Panc1 (cell line): ENCODE results near the gene NR2E1. TPM values are rescaled to one million over a fixed set of nuclear protein-coding genes. Genes with fewer than 3 reads are reported as not detected.

ENCODE experiments used
- ATAC-seq: fragments of 200-7000 bp; cut with Tn5 transposase; 2 replicates; pipeline ENCODE4 v1.9.1; 2020; ENCODE audit warnings: mild to moderate bottlenecking, moderate library complexity
- BruUV-seq: library from RNA; stranded (reverse); fragments of 400-500 nt; replicated peaks from 2 replicates; lab custom pipeline; 2021; lab: Mats Ljungman, UMichigan
- CTCF ChIA-PET: fragments of 300-600 bp; sonication (Branson Sonifier 250); formaldehyde crosslinking; loops from one replicate; lab custom pipeline; 2022; ENCODE audit warnings: antibody characterized with exemption; lab: Charles Lee
- POLR2A ChIA-PET: fragments of 300-600 bp; sonication (Branson Sonifier 250); formaldehyde crosslinking; loops from one replicate; lab custom pipeline; 2022; ENCODE audit warnings: antibody characterized with exemption; lab: Charles Lee
- DNase-seq: peaks from one replicate; pipeline ENCODE4 v3.0.0-alpha.2; 2010; ENCODE audit warnings: low read depth, low spot score
- H3K27ac ChIP-seq: 2 replicates; pipeline ENCODE4 v1.5.1; 2011; ENCODE audit warnings: mild to moderate bottlenecking, low read length, inconsistent platforms
- H3K27me3 ChIP-seq: fragments of 200-500 bp; sonication (Bioruptor generic); 2 replicates; pipeline ENCODE4 v1.6.0; 2014; ENCODE audit warnings: low read length, inconsistent platforms; ENCODE audit not compliant: control insufficient read depth, insufficient read depth
- H3K36me3 ChIP-seq: fragments of 200-500 bp; sonication (Bioruptor generic); 2 replicates; pipeline ENCODE4 v1.5.1; 2014; ENCODE audit warnings: inconsistent platforms, mild to moderate bottlenecking, low read length, moderate library complexity; ENCODE audit not compliant: control insufficient read depth, insufficient read depth
- H3K4me1 ChIP-seq: 2 replicates; pipeline ENCODE4 v1.5.1; 2011; ENCODE audit warnings: inconsistent platforms, mild to moderate bottlenecking, low read length, moderate library complexity; ENCODE audit not compliant: control insufficient read depth, insufficient read depth
- H3K4me3 ChIP-seq, 2 experiments: 2 replicates each; pipeline ENCODE4 v1.5.1; 2011 to 2012; ENCODE audit warnings: low read depth in 2 of 2, low read length in 2 of 2, mild to moderate bottlenecking in 2 of 2, inconsistent platforms in 1 of 2, moderate library complexity in 1 of 2
- H3K9me3 ChIP-seq: fragments of 200-500 bp; sonication (Bioruptor generic); 2 replicates; pipeline ENCODE4 v1.5.1; 2014; ENCODE audit warnings: low read depth, mild to moderate bottlenecking, inconsistent platforms, low read length, moderate library complexity; ENCODE audit not compliant: control insufficient read depth, insufficient read depth
- POLR2AphosphoS5 ChIP-seq: IDR thresholded peaks from 2 replicates; pipeline ENCODE4 v1.6.1; 2012; ENCODE audit warnings: mild to moderate bottlenecking, low read depth, low read length, moderate library complexity
- SIN3A ChIP-seq: IDR thresholded peaks from 2 replicates; pipeline ENCODE4 v1.6.1; 2012; ENCODE audit warnings: low read depth, mild to moderate bottlenecking, low read length, moderate library complexity, borderline replicate concordance; ENCODE audit not compliant: insufficient read depth
- TCF7L2 ChIP-seq: IDR thresholded peaks from 2 replicates; pipeline ENCODE4 v1.6.1; 2011; ENCODE audit warnings: mild to moderate bottlenecking, low read depth, low read length, inconsistent platforms
- in situ Hi-C: cut with HindIII; loops from 2 replicates; pipeline ENCODE4 v1.10.0; 2016; ENCODE audit warnings: low sequenced_read_pairs, low pct_unique_long_range_greater_than_20kb
- intact Hi-C: fragments of 100-400 bp; cut with micrococcal nuclease; formaldehyde crosslinking; loops from one replicate; pipeline ENCODE4 v1.10.0; 2022; ENCODE audit not compliant: unreplicated experiment
- total RNA-seq: library from RNA; stranded (reverse); gene quantifications from one replicate; pipeline ENCODE4 v1.2.1, GENCODE V29; 2021; ENCODE audit not compliant: unreplicated experiment
- TF ChIP-seq, protein P1 (sequence below), 2 experiments: IDR thresholded peaks; 2 replicates each; pipeline ENCODE4 v1.6.1; 2011 to 2012; ENCODE audit warnings: low read depth in 2 of 2, control low read depth in 1 of 2, low read length in 1 of 2, mild to moderate bottlenecking in 1 of 2, moderate library complexity in 1 of 2; ENCODE audit not compliant: insufficient read depth in 1 of 2
- TF ChIP-seq, protein P2 (sequence below): fragments of 450-650 bp; IDR thresholded peaks from 2 replicates; pipeline ENCODE4 v1.5.1; 2017; ENCODE audit warnings: mild to moderate bottlenecking

Gene NR2E1
- total RNA-seq, 1 experiment from 2014 or later, result 0.13 TPM

GRCh38 chr6:108198761-108199498, 33.1 kb downstream of the NR2E1 start:
- no TSS peak for BruUV-seq
- Histone ChIP-seq H3K4me3 (no peak overlapping the region), H3K36me3 (no peaks in the 10 kb centered on the region), H3K27me3 (no peaks in the 10 kb centered on the region), H3K27ac (no peak overlapping the region), H3K9me3 (no peaks in the 10 kb centered on the region), H3K4me1 (peaks cover 14% of the 10 kb centered on the region)
- TF ChIP-seq, protein P1, sequence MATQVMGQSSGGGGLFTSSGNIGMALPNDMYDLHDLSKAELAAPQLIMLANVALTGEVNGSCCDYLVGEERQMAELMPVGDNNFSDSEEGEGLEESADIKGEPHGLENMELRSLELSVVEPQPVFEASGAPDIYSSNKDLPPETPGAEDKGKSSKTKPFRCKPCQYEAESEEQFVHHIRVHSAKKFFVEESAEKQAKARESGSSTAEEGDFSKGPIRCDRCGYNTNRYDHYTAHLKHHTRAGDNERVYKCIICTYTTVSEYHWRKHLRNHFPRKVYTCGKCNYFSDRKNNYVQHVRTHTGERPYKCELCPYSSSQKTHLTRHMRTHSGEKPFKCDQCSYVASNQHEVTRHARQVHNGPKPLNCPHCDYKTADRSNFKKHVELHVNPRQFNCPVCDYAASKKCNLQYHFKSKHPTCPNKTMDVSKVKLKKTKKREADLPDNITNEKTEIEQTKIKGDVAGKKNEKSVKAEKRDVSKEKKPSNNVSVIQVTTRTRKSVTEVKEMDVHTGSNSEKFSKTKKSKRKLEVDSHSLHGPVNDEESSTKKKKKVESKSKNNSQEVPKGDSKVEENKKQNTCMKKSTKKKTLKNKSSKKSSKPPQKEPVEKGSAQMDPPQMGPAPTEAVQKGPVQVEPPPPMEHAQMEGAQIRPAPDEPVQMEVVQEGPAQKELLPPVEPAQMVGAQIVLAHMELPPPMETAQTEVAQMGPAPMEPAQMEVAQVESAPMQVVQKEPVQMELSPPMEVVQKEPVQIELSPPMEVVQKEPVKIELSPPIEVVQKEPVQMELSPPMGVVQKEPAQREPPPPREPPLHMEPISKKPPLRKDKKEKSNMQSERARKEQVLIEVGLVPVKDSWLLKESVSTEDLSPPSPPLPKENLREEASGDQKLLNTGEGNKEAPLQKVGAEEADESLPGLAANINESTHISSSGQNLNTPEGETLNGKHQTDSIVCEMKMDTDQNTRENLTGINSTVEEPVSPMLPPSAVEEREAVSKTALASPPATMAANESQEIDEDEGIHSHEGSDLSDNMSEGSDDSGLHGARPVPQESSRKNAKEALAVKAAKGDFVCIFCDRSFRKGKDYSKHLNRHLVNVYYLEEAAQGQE (IDR thresholded peaks at IDR 0.05; ENCODE audit: insufficient read depth in 1 of 2, low read depth in 2 of 2, low read length in 1 of 2), result no peak
- no peak for TF ChIP-seq TCF7L2
- TF ChIP-seq SIN3A, result no peak
- TF ChIP-seq POLR2AphosphoS5, result no peak
- TF ChIP-seq, protein P2, sequence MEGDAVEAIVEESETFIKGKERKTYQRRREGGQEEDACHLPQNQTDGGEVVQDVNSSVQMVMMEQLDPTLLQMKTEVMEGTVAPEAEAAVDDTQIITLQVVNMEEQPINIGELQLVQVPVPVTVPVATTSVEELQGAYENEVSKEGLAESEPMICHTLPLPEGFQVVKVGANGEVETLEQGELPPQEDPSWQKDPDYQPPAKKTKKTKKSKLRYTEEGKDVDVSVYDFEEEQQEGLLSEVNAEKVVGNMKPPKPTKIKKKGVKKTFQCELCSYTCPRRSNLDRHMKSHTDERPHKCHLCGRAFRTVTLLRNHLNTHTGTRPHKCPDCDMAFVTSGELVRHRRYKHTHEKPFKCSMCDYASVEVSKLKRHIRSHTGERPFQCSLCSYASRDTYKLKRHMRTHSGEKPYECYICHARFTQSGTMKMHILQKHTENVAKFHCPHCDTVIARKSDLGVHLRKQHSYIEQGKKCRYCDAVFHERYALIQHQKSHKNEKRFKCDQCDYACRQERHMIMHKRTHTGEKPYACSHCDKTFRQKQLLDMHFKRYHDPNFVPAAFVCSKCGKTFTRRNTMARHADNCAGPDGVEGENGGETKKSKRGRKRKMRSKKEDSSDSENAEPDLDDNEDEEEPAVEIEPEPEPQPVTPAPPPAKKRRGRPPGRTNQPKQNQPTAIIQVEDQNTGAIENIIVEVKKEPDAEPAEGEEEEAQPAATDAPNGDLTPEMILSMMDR, result no peak
- intact Hi-C loops, result no loop called here
- ATAC-seq (no peak), DNase-seq (no peak)
- ChIA-PET POLR2A (interaction anchor here (0.6 kb wide), 1 partner anchor 25 kb away, joined by 12 read pairs; no protein-coding TSS in a partner anchor), CTCF (no interaction called here)
- in situ Hi-C loops, result no loop called here

- no peak for DNase-seq
- ATAC-seq, result peak; percentile 24; the same call in 1 of the 2 replicates
- CTCF ChIA-PET, result no interaction called here
- H3K27me3 ChIP-seq, result no peaks in the 10 kb centered on the region
- H3K4me3 ChIP-seq, result no peak overlapping the region
- H3K4me1 ChIP-seq, result peaks cover 14% of the 10 kb centered on the region
- no peaks in the 10 kb centered on the region for H3K36me3 ChIP-seq
- POLR2A ChIA-PET, result no interaction called here
- in situ Hi-C loops (no loop called here), intact Hi-C loops (no loop called here)
- no peaks in the 10 kb centered on the region for H3K9me3 ChIP-seq
- TF ChIP-seq, protein P1 (IDR thresholded peaks at IDR 0.05; ENCODE audit: insufficient read depth in 1 of 2, low read depth in 2 of 2, low read length in 1 of 2), result no peak
- TF ChIP-seq SIN3A (no peak), POLR2AphosphoS5 (no peak), TCF7L2 (no peak)
- TF ChIP-seq, protein P2, result no peak
- H3K27ac ChIP-seq, result no peak overlapping the region
- BruUV-seq, result no TSS peak
These were observed 34.4 kb downstream of the NR2E1 start for GRCh38 chr6:108200186-108200585.
